ENCODE measurements around the gene MAP3K3. TPM values are rescaled to one million over a fixed set of nuclear protein-coding genes. Genes with fewer than 3 reads are reported as not detected.
A peak's percentile ranks its signal among the peaks of the same experiment; 100 is the strongest.

MAP3K3 gene
- total and polyA plus RNA-seq, 10 of the 15 experiments (the other 5 are each of a cell fraction or from before 2014, with no cell fraction given): 1.6 to 24.1 (median 15.0) TPM

DNA sequence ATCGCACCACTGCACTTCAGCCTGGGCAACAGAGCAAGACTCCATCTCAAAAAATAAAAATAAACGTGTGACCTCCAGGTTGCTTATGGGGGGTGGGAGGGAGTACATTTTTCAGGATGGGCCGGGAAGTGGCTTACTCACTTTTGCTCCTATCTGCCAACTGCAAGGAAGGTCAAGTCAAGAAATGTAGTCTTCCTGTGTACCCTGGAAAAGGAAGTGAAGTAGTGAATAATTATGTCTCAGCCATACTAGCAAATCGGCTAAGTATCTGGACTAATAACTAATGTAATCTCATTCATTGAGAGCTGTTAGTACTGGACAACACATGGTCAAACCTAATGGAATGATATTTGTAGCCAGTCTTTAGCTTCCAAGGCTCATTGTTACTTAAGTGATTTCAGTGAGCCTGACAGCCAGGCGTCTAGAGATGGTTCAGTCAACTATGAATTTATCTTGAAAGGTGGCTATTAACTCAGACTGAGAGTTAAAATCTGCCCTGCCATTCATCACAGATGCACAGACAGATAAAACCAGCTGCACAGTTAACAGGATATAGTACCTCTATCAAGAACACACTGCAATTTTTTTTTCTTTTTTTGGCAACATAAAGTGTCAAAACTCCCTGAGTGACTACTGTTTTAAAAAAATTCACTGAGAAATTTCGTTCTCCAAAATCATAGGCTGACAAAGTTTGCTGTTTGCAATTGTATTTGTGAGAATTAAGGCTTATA is 25.2 kb upstream of the MAP3K3 start:
- Histone ChIP-seq H3K4me3 (no peak overlapping the region), H3K79me2 (ENCODE audit: control insufficient read depth, insufficient read depth, low read length) (peaks cover 15% of the 10 kb centered on the region), H3K4me1 (ENCODE audit: control insufficient read depth, insufficient read depth, low read length) (no peaks in the 10 kb centered on the region), H3K9ac (ENCODE audit: control insufficient read depth, insufficient read depth, low read length) (no peak overlapping the region), H3K4me2 (ENCODE audit: control insufficient read depth, insufficient read depth) (no peak overlapping the region), H2AFZ (ENCODE audit: control insufficient read depth, low read depth, low read length) (no peak overlapping the region), H3K36me3 (ENCODE audit: control insufficient read depth in 2 of 2, insufficient read depth in 2 of 2, low read length in 1 of 2) (peaks cover 0 to 5% of the 10 kb centered on the region in 2 experiments; a peak in 3 of 4 replicates), H3K27ac (ENCODE audit: control insufficient read depth, insufficient read depth) (no peak overlapping the region), H3K9me3 (replicated peaks; ENCODE audit: control insufficient read depth, insufficient read depth, low read length) (no peaks in the 10 kb centered on the region), H4K20me1 (ENCODE audit: control insufficient read depth, insufficient read depth) (no peaks in the 10 kb centered on the region), H3K27me3 (replicated peaks in 1 of 2; ENCODE audit: control insufficient read depth in 2 of 2, insufficient read depth in 2 of 2, low read length in 1 of 2) (no peaks in the 10 kb centered on the region)
- intact Hi-C loops (cut with micrococcal nuclease; ENCODE audit: unreplicated experiment) (no loop called here), in situ Hi-C loops (cut with MboI) (no loop called here)
- DNase-seq (ENCODE audit: low read depth, low spot score): no peak
- ChIA-PET CTCF (interaction anchor here (0.7 to 1.5 kb wide), 2 partner anchors 15 to 171 kb away, joined by 3 to 4 read pairs; no protein-coding TSS in a partner anchor), POLR2A (no interaction called here), SMC1A (ENCODE audit: uncharacterized antibody, unreplicated experiment) (interaction anchor here (1.1 kb wide), 1 partner anchor 155 kb away, joined by 4 read pairs; no protein-coding TSS in a partner anchor), RAD21 (ENCODE audit: unreplicated experiment) (interaction anchor here (1.6 kb wide), 1 partner anchor 171 kb away, joined by 3 read pairs; no protein-coding TSS in a partner anchor)
- FAIRE-seq: no peak
- TF ChIP-seq STAT3 (IDR thresholded peaks at IDR 0.05; ENCODE audit: low read depth, low read length) (no peak), BCL3 (IDR thresholded peaks at IDR 0.05; ENCODE audit: borderline replicate concordance, insufficient read depth, low read depth, low read length, poor library complexity, severe bottlenecking) (peak; percentile 34)
- no peak for ATAC-seq
- BruUV-seq (replicated peaks): no TSS peak
- WGBS (ENCODE audit: insufficient coverage, insufficient replicate concordance, low lambda C conversion rate, missing lambda C conversion rate): 64% methylated on average over 6 of the region's 6 CpGs

- ChIA-PET RAD21 (ENCODE audit: unreplicated experiment) (no interaction called here), SMC1A (ENCODE audit: uncharacterized antibody, unreplicated experiment) (interaction anchor here (1.1 kb wide), 1 partner anchor 156 kb away, joined by 4 read pairs; no protein-coding TSS in a partner anchor), POLR2A (interaction anchor here (0.6 kb wide), 2 partner anchors 531 to 1564 kb away, joined by 3 read pairs; no protein-coding TSS in a partner anchor), CTCF (no interaction called here)
- TF ChIP-seq USF2 (IDR thresholded peaks at IDR 0.05; ENCODE audit: borderline replicate concordance, low read depth, low read length): no peak
- peak; percentile 36; the same call in 1 of the 2 replicates for TF ChIP-seq RUNX3 (IDR thresholded peaks at IDR 0.05; ENCODE audit: low read length)
- H3K36me3 ChIP-seq (ENCODE audit: control insufficient read depth in 2 of 2, insufficient read depth in 2 of 2, low read length in 1 of 2): no peaks in the 10 kb centered on the region; a peak in 1 of 4 replicates
- H4K20me1 ChIP-seq (ENCODE audit: control insufficient read depth, insufficient read depth): no peaks in the 10 kb centered on the region
- 68% methylated on average over 2 of the region's 2 CpGs for WGBS (ENCODE audit: insufficient coverage, insufficient replicate concordance, low lambda C conversion rate, missing lambda C conversion rate)
- intact Hi-C loops (cut with micrococcal nuclease; ENCODE audit: unreplicated experiment): no loop called here
- no peak overlapping the region for H3K9ac ChIP-seq (ENCODE audit: control insufficient read depth, insufficient read depth, low read length)
- H3K4me3 ChIP-seq: no peak overlapping the region
- no peak overlapping the region for H3K27ac ChIP-seq (ENCODE audit: control insufficient read depth, insufficient read depth)
- H3K4me1 ChIP-seq (ENCODE audit: control insufficient read depth, insufficient read depth, low read length): no peaks in the 10 kb centered on the region
- DNase-seq (ENCODE audit: low read depth, low spot score): no peak
- H3K27me3 ChIP-seq (replicated peaks in 1 of 2; ENCODE audit: control insufficient read depth in 2 of 2, insufficient read depth in 2 of 2, low read length in 1 of 2): no peaks in the 10 kb centered on the region
- H2AFZ ChIP-seq (ENCODE audit: control insufficient read depth, low read depth, low read length): no peak overlapping the region
- in situ Hi-C loops (cut with MboI): no loop called here
- peaks cover 16% of the 10 kb centered on the region for H3K79me2 ChIP-seq (ENCODE audit: control insufficient read depth, insufficient read depth, low read length)
- BruUV-seq (replicated peaks): no TSS peak
- no peaks in the 10 kb centered on the region for H3K9me3 ChIP-seq (replicated peaks; ENCODE audit: control insufficient read depth, insufficient read depth, low read length)
- H3K4me2 ChIP-seq (ENCODE audit: control insufficient read depth, insufficient read depth): no peak overlapping the region
- no peak for FAIRE-seq
- no peak for ATAC-seq
Observed at GRCh38 chr17:63598281-63598680, 23.9 kb upstream of the MAP3K3 start.

All from GM12878 (cell line).